A549 (cell line): ENCODE results near the gene KCNH3. TPM values are rescaled to one million over a fixed set of nuclear protein-coding genes. Genes with fewer than 3 reads are reported as not detected.

Experiments
- ATAC-seq, 2 experiments: fragments of 200-7000 bp in 1 of 2; fragments of >200 bp in 1 of 2; cut with Nextera tagmentation in 1 of 2; cut with Tn5 transposase in 1 of 2; 3 replicates each; pipeline versions ENCODE4 v1.8.0 to v1.9.1; 2018 to 2020; ENCODE audit warnings: mild to moderate bottlenecking in 1 of 2, moderate library complexity in 1 of 2
- CTCF ChIA-PET: fragments of 300-600 bp; sonication (Branson Sonifier 250); formaldehyde crosslinking; extraction: SDS; loops from one replicate; lab custom pipeline; 2021; ENCODE audit warnings: antibody characterized with exemption, inconsistent platforms; lab: Yijun Ruan, JAX
- POLR2A ChIA-PET: fragments of 350-600 bp; formaldehyde crosslinking; extraction: SDS; loops from one replicate; lab custom pipeline; 2021; ENCODE audit warnings: antibody characterized with exemption, inconsistent platforms; lab: Yijun Ruan, JAX
- DNase-seq, 2 experiments: peaks; one replicate each; pipeline versions ENCODE4 v3.0.0 to v3.0.0-alpha.2; 2011 to 2016; ENCODE audit warnings: low read depth in 1 of 2, low spot score in 1 of 2
- FAIRE-seq: peaks from 2 replicates; lab custom pipeline; 2011; peaks lifted over from hg19 to GRCh38; lab: Jason Lieb, UNC
- H3K27ac ChIP-seq, 2 experiments: fragments of >200 bp; sonication (Bioruptor Twin); formaldehyde crosslinking; 3 replicates each; pipeline ENCODE4 v1.5.1; 2016 to 2017
- H3K4me1 ChIP-seq: fragments of >200 bp; sonication (Bioruptor Twin); formaldehyde crosslinking; 3 replicates; pipeline ENCODE4 v1.6.1; 2016
- H3K4me2 ChIP-seq: fragments of >200 bp; sonication (Bioruptor Twin); formaldehyde crosslinking; 3 replicates; pipeline ENCODE4 v1.6.1; 2016
- H3K4me3 ChIP-seq: fragments of >200 bp; sonication (Bioruptor Twin); formaldehyde crosslinking; 3 replicates; pipeline ENCODE4 v1.5.1; 2016
- H3K9me3 ChIP-seq: fragments of >200 bp; sonication (Bioruptor Twin); formaldehyde crosslinking; 3 replicates; pipeline ENCODE4 v1.6.1; 2016
- CBX2 ChIP-seq: fragments of 200-600 bp; sonication (generic); IDR thresholded peaks from 2 replicates; pipeline ENCODE4 v1.6.1; 2016; ENCODE audit warnings: low read depth, mild to moderate bottlenecking, borderline replicate concordance
- CEBPB ChIP-seq, 2 experiments: fragments of >200 bp in 1 of 2; sonication (Bioruptor Twin) in 1 of 2; formaldehyde crosslinking in 1 of 2; IDR thresholded peaks; 2 replicates each; pipeline ENCODE4 v1.6.1; 2012 to 2016
- CHD4 ChIP-seq: fragments of 200-600 bp; sonication (generic); IDR thresholded peaks from 2 replicates; pipeline ENCODE4 v1.6.1; 2016; ENCODE audit warnings: antibody characterized with exemption, mild to moderate bottlenecking, borderline replicate concordance
- CTCF ChIP-seq: fragments of >200 bp; sonication (Bioruptor Twin); formaldehyde crosslinking; IDR thresholded peaks from 3 replicates; pipeline ENCODE4 v1.5.1; 2016
- E2F6 ChIP-seq: IDR thresholded peaks from 2 replicates; pipeline ENCODE4 v1.6.1; 2012; ENCODE audit warnings: low read depth, borderline replicate concordance
- EHMT2 ChIP-seq: fragments of 200-600 bp; sonication (generic); IDR thresholded peaks from 2 replicates; pipeline ENCODE4 v1.6.1; 2016; ENCODE audit warnings: antibody characterized with exemption, low read depth, mild to moderate bottlenecking, moderate library complexity
- FOSL2 ChIP-seq, 2 experiments: fragments of 450-650 bp in 1 of 2; fragments of >200 bp in 1 of 2; sonication (Bioruptor Twin) in 1 of 2; formaldehyde crosslinking; IDR thresholded peaks; 2 replicates each; pipeline versions ENCODE4 v1.5.0 to v1.6.1; 2016 to 2020; ENCODE audit warnings: mild to moderate bottlenecking in 1 of 2, moderate library complexity in 1 of 2
- HDAC2 ChIP-seq: fragments of 200-600 bp; sonication (generic); IDR thresholded peaks from 2 replicates; pipeline ENCODE4 v1.6.1; 2016
- HES2 ChIP-seq: fragments of >200 bp; sonication (Bioruptor Twin); formaldehyde crosslinking; IDR thresholded peaks from 2 replicates; pipeline ENCODE4 v1.6.1; 2016
- HOXA7 ChIP-seq: fragments of 250-450 bp; sonication (Bioruptor Pico); IDR thresholded peaks from 2 replicates; pipeline ENCODE4 v1.5.0; 2020; ENCODE audit warnings: mild to moderate bottlenecking, moderate library complexity
- HOXB13 ChIP-seq: fragments of 250-450 bp; sonication (Bioruptor Pico); IDR thresholded peaks from 2 replicates; pipeline ENCODE4 v1.5.0; 2020; ENCODE audit warnings: low read depth, mild to moderate bottlenecking, moderate library complexity
- HOXB5 ChIP-seq: fragments of 250-450 bp; sonication (Bioruptor Pico); IDR thresholded peaks from 2 replicates; pipeline ENCODE4 v1.5.0; 2020; ENCODE audit warnings: mild to moderate bottlenecking, moderate library complexity
- JUNB ChIP-seq: fragments of >200 bp; sonication (Bioruptor Twin); formaldehyde crosslinking; IDR thresholded peaks from 2 replicates; pipeline ENCODE4 v1.6.1; 2016
- KDM1A ChIP-seq: fragments of 200-600 bp; sonication (generic); IDR thresholded peaks from 2 replicates; pipeline ENCODE4 v1.6.1; 2016; ENCODE audit warnings: low read depth, mild to moderate bottlenecking
- KDM5A ChIP-seq: fragments of 200-600 bp; sonication (generic); IDR thresholded peaks from 2 replicates; pipeline ENCODE4 v1.6.1; 2016; ENCODE audit warnings: antibody characterized with exemption, mild to moderate bottlenecking
- MAFK ChIP-seq: fragments of 450-650 bp; IDR thresholded peaks from 2 replicates; pipeline ENCODE4 v1.6.1; 2014; ENCODE audit not compliant: partially characterized antibody
- MAZ ChIP-seq: fragments of 150-350 bp; IDR thresholded peaks from 2 replicates; pipeline ENCODE4 v1.6.1; 2014; ENCODE audit warnings: antibody characterized with exemption, low read depth, low read length, borderline replicate concordance
- NPAS2 ChIP-seq: fragments of 250-450 bp; sonication (Bioruptor Pico); IDR thresholded peaks from 2 replicates; pipeline ENCODE4 v1.8.0; 2022; ENCODE audit warnings: mild to moderate bottlenecking, moderate library complexity, borderline replicate concordance
- RARB ChIP-seq: fragments of 250-450 bp; sonication (Bioruptor Pico); IDR thresholded peaks from 2 replicates; pipeline ENCODE4 v1.8.0; 2021; ENCODE audit warnings: mild to moderate bottlenecking, moderate library complexity
- RCOR1 ChIP-seq: fragments of 150-350 bp; IDR thresholded peaks from 2 replicates; pipeline ENCODE4 v1.6.1; 2014; ENCODE audit warnings: antibody characterized with exemption, low read length, low read depth
- RFX5 ChIP-seq: fragments of 450-650 bp; IDR thresholded peaks from 2 replicates; pipeline ENCODE4 v1.7.1; 2014; ENCODE audit warnings: antibody characterized with exemption, mild to moderate bottlenecking, moderate library complexity
- SREBF2 ChIP-seq: fragments of 450-650 bp; IDR thresholded peaks from 2 replicates; pipeline ENCODE4 v1.6.1; 2014; ENCODE audit warnings: mild to moderate bottlenecking, moderate library complexity
- TP53 ChIP-seq: fragments of 250-450 bp; sonication (Bioruptor Pico); IDR thresholded peaks from 2 replicates; pipeline ENCODE4 v1.5.0; 2021; ENCODE audit warnings: mild to moderate bottlenecking, moderate library complexity
- ZNF302 ChIP-seq: fragments of 250-450 bp; sonication (Bioruptor Pico); IDR thresholded peaks from 2 replicates; pipeline ENCODE4 v1.9.0; 2021; ENCODE audit warnings: inconsistent platforms, mild to moderate bottlenecking, moderate library complexity
- ZSCAN20 ChIP-seq: fragments of 250-450 bp; sonication (Bioruptor Pico); IDR thresholded peaks from 2 replicates; pipeline ENCODE4 v1.8.0; 2022; ENCODE audit warnings: mild to moderate bottlenecking, moderate library complexity
- WGBS: methylation state at CpG from one replicate; pipeline ENCODE4 v1.1.6; 2017; ENCODE audit errors: missing lambda C conversion rate; 5-methylcytosine and 5-hydroxymethylcytosine counted together
- polyA plus RNA-seq, 4 experiments: library from polyadenylated mRNA; depleted of rRNA in 3 of 4; stranded (reverse); fragments of >200 nt; fragmentation: RNase III in 1 of 4; extraction: RNeasy Plus Mini Kit Qiagen cat#74134 plus additional on column Dnase treatment in 1 of 4; gene quantifications; 2 replicates in 3 of 4; 3 replicates in 1 of 4; pipeline ENCODE4 v1.2.3, GENCODE V29; 2011 to 2017

Gene KCNH3
- polyA plus RNA-seq, 2 of the 4 experiments (the other 2 are of a cell fraction): 1.0 to 2.2 TPM

GRCh38 chr12:49540229-49541139 lies 1.7 kb downstream of the KCNH3 start:
- no peak for ATAC-seq
- Histone ChIP-seq H3K4me2 (no peak overlapping the region), H3K4me3 (no peak overlapping the region), H3K4me1 (peaks cover 32% of the 10 kb centered on the region), H3K27ac (no peak overlapping the region; a peak in 1 of 6 replicates), H3K9me3 (no peaks in the 10 kb centered on the region)
- whole genome bisulfite sequencing: 86% methylated on average over 21 of the region's 21 CpGs
- no peak for FAIRE-seq
- ChIA-PET CTCF (interaction anchor here (0.8 to 9.1 kb wide), 7 partner anchors 13 to 193 kb away, joined by 4 to 63 read pairs (median 7); partner anchors contain the start of gene DNAJC22), POLR2A (no interaction called here)
- DNase-seq: no peak
- TF ChIP-seq CBX2: no peak
- TF ChIP-seq MAZ: no peak
- TF ChIP-seq MAFK: no peak
- no peak for TF ChIP-seq TP53 (CRISPR knock-in tag)
- TF ChIP-seq E2F6: no peak
- TF ChIP-seq CHD4: no peak
- no peak for TF ChIP-seq ZNF302 (CRISPR knock-in tag)
- TF ChIP-seq HDAC2: no peak
- no peak for TF ChIP-seq HOXA7 (CRISPR knock-in tag)
- no peak for TF ChIP-seq RARB (CRISPR knock-in tag)
- TF ChIP-seq RCOR1: no peak
- TF ChIP-seq CTCF: no peak
- TF ChIP-seq EHMT2: no peak

GRCh38 chr12:49541140-49541861 lies 2.5 kb downstream of the KCNH3 start:
- FAIRE-seq: no peak

More at GRCh38 chr12:49541140-49541861, 2.5 kb downstream of the KCNH3 start:
- ATAC-seq: no peak
- WGBS: 88% methylated on average over 18 of the region's 18 CpGs
- TF ChIP-seq RFX5 (no peak), NPAS2 (CRISPR knock-in tag) (no peak), HOXB13 (CRISPR knock-in tag) (no peak), HOXB5 (CRISPR knock-in tag) (no peak), KDM1A (no peak), KDM5A (no peak), CBX2 (no peak), SREBF2 (no peak), EHMT2 (no peak), FOSL2 (IDR thresholded peaks at IDR 0.05) (no peak), FOSL2 (CRISPR knock-in tag; IDR thresholded peaks at IDR 0.05) (no peak), JUNB (no peak), ZSCAN20 (CRISPR knock-in tag) (no peak), HES2 (no peak), CEBPB (IDR thresholded peaks at IDR 0.05) (no peak)
- TF ChIP-seq, all 56 proteins: peak for 0
- ChIA-PET POLR2A (no interaction called here), CTCF (interaction anchor here (1.8 to 6.8 kb wide), 4 partner anchors 15 to 194 kb away, joined by 6 to 56 read pairs (median 8); partner anchors contain the start of gene DNAJC22)
- H3K4me3 ChIP-seq: no peak overlapping the region
- no peak overlapping the region for H3K27ac ChIP-seq
- peaks cover 25% of the 10 kb centered on the region for H3K4me1 ChIP-seq
- no peaks in the 10 kb centered on the region for H3K9me3 ChIP-seq
- H3K4me2 ChIP-seq: no peak overlapping the region
- no peak for DNase-seq
